ENCODE results near the gene NFAM1.
A peak's percentile ranks its signal among the peaks of the same experiment; 100 is the strongest.

The NFAM1 gene

GRCh38 chr22:42432020-42432596, at the start of gene NFAM1:
Gene NFAM1 (minus strand): TSS chr22:42432403. CDS start chr22:42432357, 46 bp downstream.
- DNase-seq = no peak

GRCh38 chr22:42475122-42475521, 42.9 kb upstream of the NFAM1 start:
- DNase-seq = no peak

- DNase-seq = peak; percentile 43
Observed at GRCh38 chr22:42473484-42474193, 41.4 kb upstream of the NFAM1 start.

GRCh38 chr22:42472671-42473070, 40.5 kb upstream of the NFAM1 start:
- no peak for DNase-seq

GRCh38 chr22:42471441-42471840, 39.2 kb upstream of the NFAM1 start:
- DNase-seq = no peak

GRCh38 chr22:42470366-42471082, 38.3 kb upstream of the NFAM1 start:
- no peak for DNase-seq

GRCh38 chr22:42468841-42469240, 36.6 kb upstream of the NFAM1 start:
- no peak for DNase-seq

- peak; percentile 21 for DNase-seq
Observed at GRCh38 chr22:42462016-42462415, 29.8 kb upstream of the NFAM1 start.

GRCh38 chr22:42461511-42461910, 29.3 kb upstream of the NFAM1 start:
- DNase-seq = peak; percentile 73

- no peak for DNase-seq
Observed at GRCh38 chr22:42459287-42460063, 27.3 kb upstream of the NFAM1 start.

- DNase-seq = no peak
Observed at GRCh38 chr22:42452916-42453315, 20.7 kb upstream of the NFAM1 start.

GRCh38 chr22:42452456-42452855, 20.3 kb upstream of the NFAM1 start:
- DNase-seq = no peak

- DNase-seq = no peak
Observed at GRCh38 chr22:42451499-42452145, 19.4 kb upstream of the NFAM1 start.

GRCh38 chr22:42450862-42451261, 18.7 kb upstream of the NFAM1 start:
- no peak for DNase-seq

GRCh38 chr22:42446151-42446550, 13.9 kb upstream of the NFAM1 start:
- no peak for DNase-seq

GRCh38 chr22:42444077-42444904, 12.1 kb upstream of the NFAM1 start:
- peak; percentile 75 for DNase-seq

GRCh38 chr22:42443240-42444076, 11.3 kb upstream of the NFAM1 start:
- DNase-seq = no peak

- DNase-seq = no peak
Observed at GRCh38 chr22:42442748-42443147, 10.5 kb upstream of the NFAM1 start.

- DNase-seq = no peak
Observed at GRCh38 chr22:42440728-42441127, 8.5 kb upstream of the NFAM1 start.

GRCh38 chr22:42439821-42440674, 7.8 kb upstream of the NFAM1 start:
- no peak for DNase-seq
